PC-3 (cell line): Measurements from ENCODE around the gene AFF2.

ENCODE experiments used
- CTCF ChIP-seq: fragments of 300-600 bp; sonication (generic); conservative IDR thresholded peaks from 2 replicates; pipeline ENCODE4 v1.5.1; 2017; ENCODE audit warnings: antibody characterized with exemption, low read depth, mild to moderate bottlenecking, low read length
- EZH2 ChIP-seq: fragments of 300-600 bp; sonication (generic); IDR thresholded peaks from one replicate; pipeline ENCODE4 v1.6.1; 2017; ENCODE audit warnings: antibody characterized with exemption, mild to moderate bottlenecking, low read length; ENCODE audit not compliant: unreplicated experiment

GRCh38 chrX:149037281-149037870 is 537.0 kb downstream of the AFF2 start:
- TF ChIP-seq CTCF (no peak), EZH2 (no peak)
